Osteocyte (in vitro differentiated cells): ENCODE measurements around the gene ZMAT5. TPM values are rescaled to one million over a fixed set of nuclear protein-coding genes. Genes with fewer than 3 reads are reported as not detected.

Experiments
- DNase-seq: peaks from one replicate; pipeline ENCODE4 v3.0.0; 2021; ENCODE audit warnings: mixed read lengths; ENCODE audit not compliant: unreplicated experiment; ENCODE audit errors: extremely low spot score
- H3K27ac Mint-ChIP-seq: one replicate; pipeline ENCODE4 v1.8.0; 2021; ENCODE audit warnings: mild to moderate bottlenecking, mixed read lengths; ENCODE audit not compliant: unreplicated experiment
- H3K27me3 Mint-ChIP-seq: one replicate; pipeline ENCODE4 v1.8.0; 2021; ENCODE audit warnings: mixed read lengths; ENCODE audit not compliant: unreplicated experiment
- H3K36me3 Mint-ChIP-seq: one replicate; pipeline ENCODE4 v1.8.0; 2021; ENCODE audit warnings: mixed read lengths; ENCODE audit not compliant: unreplicated experiment
- H3K4me1 Mint-ChIP-seq: one replicate; pipeline ENCODE4 v1.8.0; 2021; ENCODE audit warnings: mixed read lengths; ENCODE audit not compliant: unreplicated experiment
- H3K4me3 Mint-ChIP-seq: one replicate; pipeline ENCODE4 v1.8.0; 2021; ENCODE audit warnings: mild to moderate bottlenecking, moderate library complexity, mixed read lengths; ENCODE audit not compliant: unreplicated experiment
- H3K9me3 Mint-ChIP-seq: one replicate; pipeline ENCODE4 v1.8.0; 2021; ENCODE audit warnings: mixed read lengths; ENCODE audit not compliant: unreplicated experiment
- CTCF ChIP-seq: fragments of 200-600 bp; sonication (generic); IDR thresholded peaks from 2 replicates; pipeline ENCODE4 v1.5.0; 2021; ENCODE audit warnings: antibody characterized with exemption, mild to moderate bottlenecking, moderate library complexity
- total RNA-seq: library from RNA; stranded (reverse); gene quantifications from 2 replicates; pipeline ENCODE4 v1.2.1, GENCODE V29; 2021

ZMAT5 gene
- total RNA-seq, 1 donor from 2014 or later: 25.0 TPM

GRCh38 chr22:29765905-29766631, 739 bp downstream of the ZMAT5 start:
- peaks cover 27% of the 10 kb centered on the region for H3K4me1 Mint-ChIP-seq
- no peak for TF ChIP-seq CTCF
- H3K27me3 Mint-ChIP-seq: no peaks in the 10 kb centered on the region
- H3K4me3 Mint-ChIP-seq: peak overlapping the region; percentile 97
- no peaks in the 10 kb centered on the region for H3K9me3 Mint-ChIP-seq
- DNase-seq: no peak
- H3K36me3 Mint-ChIP-seq: peaks cover 11% of the 10 kb centered on the region
- H3K27ac Mint-ChIP-seq: peak overlapping the region; percentile 96

- DNase-seq: no peak
- H3K27me3 Mint-ChIP-seq: no peaks in the 10 kb centered on the region
- H3K4me3 Mint-ChIP-seq: no peak overlapping the region
- no peaks in the 10 kb centered on the region for H3K9me3 Mint-ChIP-seq
- H3K36me3 Mint-ChIP-seq: no peaks in the 10 kb centered on the region
- TF ChIP-seq CTCF: no peak
- no peak overlapping the region for H3K27ac Mint-ChIP-seq
- peaks cover 28% of the 10 kb centered on the region for H3K4me1 Mint-ChIP-seq
These were observed 4.5 kb downstream of the ZMAT5 start for GRCh38 chr22:29762263-29762662.

GRCh38 chr22:29758959-29759358, 7.8 kb downstream of the ZMAT5 start:
- H3K4me1 Mint-ChIP-seq: peaks cover 12% of the 10 kb centered on the region
- H3K9me3 Mint-ChIP-seq: no peaks in the 10 kb centered on the region
- H3K27ac Mint-ChIP-seq: no peak overlapping the region
- no peak overlapping the region for H3K4me3 Mint-ChIP-seq
- no peak for TF ChIP-seq CTCF
- no peaks in the 10 kb centered on the region for H3K36me3 Mint-ChIP-seq
- no peaks in the 10 kb centered on the region for H3K27me3 Mint-ChIP-seq
- DNase-seq: no peak

GRCh38 chr22:29758068-29758622, 8.7 kb downstream of the ZMAT5 start:
- no peaks in the 10 kb centered on the region for H3K9me3 Mint-ChIP-seq

More at GRCh38 chr22:29758068-29758622, 8.7 kb downstream of the ZMAT5 start:
- Mint-ChIP-seq H3K27me3 (no peaks in the 10 kb centered on the region), H3K27ac (no peak overlapping the region), H3K4me1 (peaks cover 12% of the 10 kb centered on the region), H3K4me3 (no peak overlapping the region), H3K36me3 (no peaks in the 10 kb centered on the region)
- no peak for TF ChIP-seq CTCF
- no peak for DNase-seq
